SK-N-SH (cell line): ENCODE measurements around the gene SEC14L6.

Experiments
- EZH2phosphoT487 ChIP-seq: fragments of 200-600 bp; sonication (generic); IDR thresholded peaks from 2 replicates; pipeline ENCODE4 v1.6.1; 2017; ENCODE audit warnings: low read depth, mixed run types, mild to moderate bottlenecking, antibody characterized with exemption, moderate library complexity, borderline replicate concordance
- IRF3 ChIP-seq: fragments of 150-350 bp; IDR thresholded peaks from 2 replicates; pipeline ENCODE4 v1.6.1; 2016; ENCODE audit warnings: mild to moderate bottlenecking, low read depth, low read length

- no peak for TF ChIP-seq IRF3
- no peak for TF ChIP-seq EZH2phosphoT487
These were observed 23.2 kb upstream of the SEC14L6 start for GRCh38 chr22:30569674-30570202.
